ENCODE data around the gene MYG1. TPM values are rescaled to one million over a fixed set of nuclear protein-coding genes. Genes with fewer than 3 reads are reported as not detected.

The MYG1 gene
- total RNA-seq, 1 experiment from 2014 or later = 91.8 TPM

DNA sequence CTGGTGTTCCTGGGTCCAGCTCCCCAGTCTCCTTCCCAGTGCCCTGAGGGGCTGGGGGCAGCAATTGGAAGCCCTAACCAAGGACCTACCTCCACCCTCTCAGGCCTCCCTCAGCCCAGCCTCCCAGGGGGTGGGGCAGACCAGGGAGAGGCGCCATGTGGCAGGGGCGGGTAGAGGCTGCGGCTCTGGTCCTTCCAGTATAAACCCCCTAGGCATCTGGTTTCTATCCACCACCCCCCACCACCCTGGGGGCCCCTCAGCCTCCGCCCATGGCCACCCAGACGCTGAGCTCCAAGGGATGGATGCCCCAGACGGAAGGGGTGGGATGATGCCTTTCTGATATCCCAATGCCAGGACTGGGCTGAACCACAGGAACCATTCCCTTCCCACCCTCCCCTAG lies 39.4 kb downstream of the MYG1 start:
- Histone ChIP-seq H3K27ac (ENCODE audit: insufficient read length, low read depth, low read length) (no peak overlapping the region), H3K79me2 (ENCODE audit: insufficient read depth, low read length) (no peaks in the 10 kb centered on the region), H3K9ac (ENCODE audit: extremely low read depth, insufficient read length, low read length) (no peak overlapping the region), H4K20me1 (ENCODE audit: control insufficient read depth, insufficient read depth, insufficient read length) (no peaks in the 10 kb centered on the region), H3K4me1 (ENCODE audit: insufficient read depth, low read length) (no peaks in the 10 kb centered on the region; the same call in 1 of the 2 replicates), H4K8ac (replicated peaks; ENCODE audit: insufficient read length, low read depth, low read length) (no peak overlapping the region), H2AFZ (ENCODE audit: low read length) (no peak overlapping the region), H3K23me2 (ENCODE audit: insufficient read length, low read depth, low read length, poor library complexity, severe bottlenecking) (no peaks in the 10 kb centered on the region), H2BK120ac (ENCODE audit: low read depth, low read length, poor library complexity, severe bottlenecking) (no peak overlapping the region), H3K4ac (ENCODE audit: low read depth, low read length) (no peak overlapping the region), H2BK20ac (ENCODE audit: low read depth, low read length, poor library complexity, severe bottlenecking) (no peak overlapping the region), H3K9me3 (ENCODE audit: control insufficient read depth, low read depth, low read length) (no peaks in the 10 kb centered on the region), H4K91ac (ENCODE audit: insufficient read length, low read depth, low read length) (no peak overlapping the region), H3K18ac (ENCODE audit: insufficient read length, low read depth, low read length) (no peak overlapping the region), H3K4me2 (ENCODE audit: insufficient read depth, insufficient read length, low read length) (no peak overlapping the region), H3K27me3 (ENCODE audit: insufficient read depth, low read length) (no peaks in the 10 kb centered on the region; the same call in 1 of the 2 replicates), H2BK15ac (ENCODE audit: low read depth, low read length) (no peak overlapping the region), H2BK12ac (ENCODE audit: insufficient read length, low read depth, low read length) (no peak overlapping the region), H3K14ac (ENCODE audit: insufficient read depth, low read length) (no peak overlapping the region), H3T11ph (ENCODE audit: low read length) (no peak overlapping the region), H3K23ac (ENCODE audit: insufficient read length, low read depth, low read length) (no peak overlapping the region), H2BK5ac (ENCODE audit: insufficient read length, low read length) (no peak overlapping the region), H4K5ac (ENCODE audit: insufficient read length, low read depth, low read length) (no peak overlapping the region), H3K79me1 (ENCODE audit: insufficient read depth, low read depth, low read length, poor library complexity, severe bottlenecking) (no peaks in the 10 kb centered on the region), H3K56ac (ENCODE audit: insufficient read length, low read depth, low read length) (no peak overlapping the region), H2AK5ac (ENCODE audit: insufficient read length, low read length) (no peak overlapping the region)
- TF ChIP-seq, protein P1, sequence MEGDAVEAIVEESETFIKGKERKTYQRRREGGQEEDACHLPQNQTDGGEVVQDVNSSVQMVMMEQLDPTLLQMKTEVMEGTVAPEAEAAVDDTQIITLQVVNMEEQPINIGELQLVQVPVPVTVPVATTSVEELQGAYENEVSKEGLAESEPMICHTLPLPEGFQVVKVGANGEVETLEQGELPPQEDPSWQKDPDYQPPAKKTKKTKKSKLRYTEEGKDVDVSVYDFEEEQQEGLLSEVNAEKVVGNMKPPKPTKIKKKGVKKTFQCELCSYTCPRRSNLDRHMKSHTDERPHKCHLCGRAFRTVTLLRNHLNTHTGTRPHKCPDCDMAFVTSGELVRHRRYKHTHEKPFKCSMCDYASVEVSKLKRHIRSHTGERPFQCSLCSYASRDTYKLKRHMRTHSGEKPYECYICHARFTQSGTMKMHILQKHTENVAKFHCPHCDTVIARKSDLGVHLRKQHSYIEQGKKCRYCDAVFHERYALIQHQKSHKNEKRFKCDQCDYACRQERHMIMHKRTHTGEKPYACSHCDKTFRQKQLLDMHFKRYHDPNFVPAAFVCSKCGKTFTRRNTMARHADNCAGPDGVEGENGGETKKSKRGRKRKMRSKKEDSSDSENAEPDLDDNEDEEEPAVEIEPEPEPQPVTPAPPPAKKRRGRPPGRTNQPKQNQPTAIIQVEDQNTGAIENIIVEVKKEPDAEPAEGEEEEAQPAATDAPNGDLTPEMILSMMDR (conservative IDR thresholded peaks at IDR 0.05) = no peak
- Mint-ChIP-seq H3K4me1 (peaks cover 18 to 27% of the 10 kb centered on the region in 2 experiments), H3K36me3 (ENCODE audit: insufficient read depth in 1 of 3, low read depth in 3 of 3) (no peaks in the 10 kb centered on the region), H3K27ac (no peak overlapping the region), H3K27me3 (ENCODE audit: low read depth) (peaks cover 82% of the 10 kb centered on the region), H3K4me3 (no peak overlapping the region), H3K9me3 (no peaks in the 10 kb centered on the region)
- no CpG with 5 or more reads among the region's 6 CpGs for WGBS (ENCODE audit: extremely low coverage, insufficient read length, low lambda C conversion rate)
- no peak for DNase-seq

Measured in H9 (cell line).